ENCODE results near the gene FRAS1.
A peak's percentile ranks its signal among the peaks of the same experiment; 100 is the strongest.

DNA sequence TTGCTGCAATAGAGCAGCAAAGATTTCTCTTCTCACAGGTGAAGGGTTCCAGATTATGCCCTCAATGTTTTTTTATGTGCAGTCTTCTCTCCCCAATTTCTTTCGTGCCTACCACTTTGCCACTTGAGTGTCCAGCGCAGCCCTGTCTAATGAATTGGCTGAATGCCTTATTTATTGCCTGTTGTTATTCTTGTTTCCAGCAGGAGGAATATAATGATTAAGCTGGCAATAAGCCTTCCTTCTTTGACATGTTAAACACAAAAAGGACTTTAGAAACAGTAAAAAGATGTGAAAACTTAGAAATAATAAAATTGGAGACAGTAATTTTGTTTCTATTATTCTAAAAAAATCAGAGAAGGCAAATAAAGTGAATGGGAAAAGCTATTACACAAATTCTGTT, 34.6 kb upstream of the FRAS1 start:
- TF ChIP-seq POLR2A (IDR thresholded peaks at IDR 0.05), result no peak
- TF ChIP-seq, protein P1, sequence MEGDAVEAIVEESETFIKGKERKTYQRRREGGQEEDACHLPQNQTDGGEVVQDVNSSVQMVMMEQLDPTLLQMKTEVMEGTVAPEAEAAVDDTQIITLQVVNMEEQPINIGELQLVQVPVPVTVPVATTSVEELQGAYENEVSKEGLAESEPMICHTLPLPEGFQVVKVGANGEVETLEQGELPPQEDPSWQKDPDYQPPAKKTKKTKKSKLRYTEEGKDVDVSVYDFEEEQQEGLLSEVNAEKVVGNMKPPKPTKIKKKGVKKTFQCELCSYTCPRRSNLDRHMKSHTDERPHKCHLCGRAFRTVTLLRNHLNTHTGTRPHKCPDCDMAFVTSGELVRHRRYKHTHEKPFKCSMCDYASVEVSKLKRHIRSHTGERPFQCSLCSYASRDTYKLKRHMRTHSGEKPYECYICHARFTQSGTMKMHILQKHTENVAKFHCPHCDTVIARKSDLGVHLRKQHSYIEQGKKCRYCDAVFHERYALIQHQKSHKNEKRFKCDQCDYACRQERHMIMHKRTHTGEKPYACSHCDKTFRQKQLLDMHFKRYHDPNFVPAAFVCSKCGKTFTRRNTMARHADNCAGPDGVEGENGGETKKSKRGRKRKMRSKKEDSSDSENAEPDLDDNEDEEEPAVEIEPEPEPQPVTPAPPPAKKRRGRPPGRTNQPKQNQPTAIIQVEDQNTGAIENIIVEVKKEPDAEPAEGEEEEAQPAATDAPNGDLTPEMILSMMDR (IDR thresholded peaks at IDR 0.05), result peak in 1 of 12 donors; percentile 6

Measured in heart left ventricle (tissue), 13 donors.